K562 (cell line): Measurements from ENCODE around the gene C4BPB. TPM values are rescaled to one million over a fixed set of nuclear protein-coding genes. Genes with fewer than 3 reads are reported as not detected.

Source experiments
- ATAC-seq: fragments of 200-7000 bp; cut with Tn5 transposase; 3 replicates; pipeline ENCODE4 v1.9.1; 2020; ENCODE audit warnings: moderate library complexity
- BruUV-seq: library from RNA; stranded (reverse); fragments of 400-500 nt; replicated peaks from 2 replicates; lab custom pipeline; 2021; lab: Mats Ljungman, UMichigan
- CTCF ChIA-PET: fragments of 300-600 bp; formaldehyde crosslinking; extraction: SDS; loops from one replicate; lab custom pipeline; 2021; ENCODE audit warnings: low intra/inter-chr PET ratio; lab: Yijun Ruan, JAX
- POLR2A ChIA-PET: fragments of 300-600, 350-650 bp; sonication (Branson Sonifier 250); formaldehyde crosslinking; extraction: SDS; loops from one replicate; lab custom pipeline; 2021; ENCODE audit warnings: antibody characterized with exemption, inconsistent platforms; lab: Yijun Ruan, JAX
- DNase-seq, 4 experiments: peaks; one replicate each; pipeline versions ENCODE4 v3.0.0 to v3.0.0-alpha.2; 2011 to 2018; ENCODE audit warnings: low spot score in 3 of 4, mixed read lengths in 3 of 4; ENCODE audit errors: extremely low read depth in 1 of 4
- FAIRE-seq: peaks from 2 replicates; lab custom pipeline; 2011; peaks lifted over from hg19 to GRCh38; lab: Jason Lieb, UNC
- H2AFZ ChIP-seq: 2 replicates; pipeline ENCODE4 v1.6.0; 2011; ENCODE audit warnings: low read depth, low read length, control low read depth, inconsistent platforms
- H3K27ac ChIP-seq: fragments of 200-600 bp; 3 replicates; pipeline ENCODE4 v1.8.0; 2011; ENCODE audit warnings: low read depth, mild to moderate bottlenecking, control low read depth, inconsistent platforms, low read length, moderate library complexity, mixed read lengths; ENCODE audit errors: extremely low read depth
- H3K27me3 ChIP-seq, 2 experiments: fragments of 300-600 bp in 1 of 2; 2 replicates in 1 of 2; 3 replicates in 1 of 2; pipeline versions ENCODE4 v1.6.0 to v1.8.0; 2011; ENCODE audit warnings: inconsistent platforms in 2 of 2, low read length in 2 of 2, mild to moderate bottlenecking in 1 of 2, mixed read lengths in 1 of 2, moderate library complexity in 1 of 2; ENCODE audit not compliant: control insufficient read depth in 2 of 2, insufficient read depth in 2 of 2
- H3K36me3 ChIP-seq: fragments of 300-600 bp; 3 replicates; pipeline ENCODE4 v1.8.0; 2011; ENCODE audit warnings: mild to moderate bottlenecking, low read length, inconsistent platforms; ENCODE audit not compliant: control insufficient read depth, insufficient read depth
- H3K4me1 ChIP-seq, 2 experiments: fragments of 200-600 bp in 1 of 2; replicated peaks in 1 of 2; 2 replicates in 1 of 2; 3 replicates in 1 of 2; pipeline versions ENCODE4 v1.5.1 to v1.8.0; 2011; ENCODE audit warnings: inconsistent platforms in 2 of 2, low read length in 2 of 2, mild to moderate bottlenecking in 1 of 2, mixed read lengths in 1 of 2, moderate library complexity in 1 of 2; ENCODE audit not compliant: control insufficient read depth in 2 of 2, insufficient read depth in 2 of 2
- H3K4me2 ChIP-seq: 2 replicates; pipeline ENCODE4 v1.6.1; 2011; ENCODE audit warnings: low read length, control low read depth, inconsistent platforms, mixed read lengths; ENCODE audit not compliant: insufficient read depth
- H3K4me3 ChIP-seq: fragments of 200-600 bp; sonication (generic), shearing (Covaris generic); 2 replicates; pipeline ENCODE4 v1.5.1; 2016; ENCODE audit warnings: control low read depth, inconsistent platforms
- H3K79me2 ChIP-seq: fragments of 200-600 bp; 3 replicates; pipeline ENCODE4 v1.8.0; 2011; ENCODE audit warnings: low read length, inconsistent platforms; ENCODE audit not compliant: control insufficient read depth, insufficient read depth
- H3K9ac ChIP-seq, 2 experiments: 2 replicates each; pipeline versions ENCODE4 v1.6.0 to v1.6.1; 2011; ENCODE audit warnings: low read depth in 2 of 2, low read length in 2 of 2, control low read depth in 1 of 2, inconsistent platforms in 1 of 2, mild to moderate bottlenecking in 1 of 2, mixed read lengths in 1 of 2; ENCODE audit not compliant: insufficient read depth in 1 of 2
- H3K9me1 ChIP-seq: one replicate; pipeline ENCODE4 v1.6.0; 2011; ENCODE audit warnings: inconsistent platforms, mild to moderate bottlenecking, low read length, moderate library complexity; ENCODE audit not compliant: control insufficient read depth, insufficient read depth
- H3K9me3 ChIP-seq: replicated peaks from 2 replicates; pipeline ENCODE4 v1.5.1; 2011; ENCODE audit warnings: low read depth, low read length, inconsistent platforms; ENCODE audit not compliant: control insufficient read depth, insufficient read depth
- H4K20me1 ChIP-seq: replicated peaks from 2 replicates; pipeline ENCODE4 v1.6.1; 2011; ENCODE audit warnings: low read length, inconsistent platforms, mixed read lengths; ENCODE audit not compliant: control insufficient read depth, insufficient read depth
- BHLHE40 ChIP-seq: IDR thresholded peaks from 2 replicates; pipeline ENCODE4 v1.6.1; 2011; ENCODE audit warnings: low read length, improper control_type of control experiment
- C11orf30 ChIP-seq: fragments of 450-650 bp; IDR thresholded peaks from 2 replicates; pipeline ENCODE4 v1.6.1; 2016; ENCODE audit warnings: low read depth, mild to moderate bottlenecking
- CBX3 ChIP-seq, 2 experiments: IDR thresholded peaks; 1 replicate in 1 of 2; 2 replicates in 1 of 2; pipeline ENCODE4 v1.6.1; 2012; ENCODE audit warnings: inconsistent platforms in 2 of 2, low read length in 2 of 2, borderline replicate concordance in 1 of 2, control low read depth in 1 of 2
- CCAR2 ChIP-seq: fragments of 200-400 bp; formaldehyde crosslinking; IDR thresholded peaks from 2 replicates; pipeline ENCODE4 v1.6.1; 2017; ENCODE audit warnings: mild to moderate bottlenecking, low read depth, low read length
- CREBBP ChIP-seq: IDR thresholded peaks from one replicate; pipeline ENCODE4 v1.6.1; 2012; ENCODE audit warnings: low read depth, mild to moderate bottlenecking, control low read depth, inconsistent platforms, low read length
- E2F8 ChIP-seq: fragments of 450-650 bp; IDR thresholded peaks from 2 replicates; pipeline ENCODE4 v1.7.1; 2018; ENCODE audit warnings: mild to moderate bottlenecking, low read depth; ENCODE audit not compliant: partially characterized antibody
- EP400 ChIP-seq: fragments of 450-650 bp; IDR thresholded peaks from 2 replicates; pipeline ENCODE4 v1.6.1; 2017; ENCODE audit warnings: antibody characterized with exemption, mild to moderate bottlenecking, moderate library complexity
- GABPB1 ChIP-seq: sonication (generic); formaldehyde crosslinking; IDR thresholded peaks from 2 replicates; pipeline ENCODE4 v1.8.0; 2022; ENCODE audit warnings: mild to moderate bottlenecking, missing genetic modification reagents
- KAT2B ChIP-seq: IDR thresholded peaks from one replicate; pipeline ENCODE4 v1.6.1; 2012; ENCODE audit warnings: low read depth, mild to moderate bottlenecking, control low read depth, inconsistent platforms, low read length, moderate library complexity
- KLF10 ChIP-seq: fragments of 250-450 bp; sonication (Bioruptor Pico); IDR thresholded peaks from 2 replicates; pipeline ENCODE4 v1.6.1; 2021; ENCODE audit warnings: matching md5 sums
- MAFG ChIP-seq: fragments of 450-650 bp; conservative IDR thresholded peaks from 2 replicates; pipeline ENCODE4 v1.6.1; 2016; ENCODE audit warnings: missing genetic modification characterization, missing compliant biosample characterization
- MCM2 ChIP-seq: fragments of 450-650 bp; IDR thresholded peaks from 2 replicates; pipeline ENCODE4 v1.6.1; 2017; ENCODE audit warnings: low read depth, mild to moderate bottlenecking
- NCOA6 ChIP-seq: fragments of 450-650 bp; IDR thresholded peaks from 2 replicates; pipeline ENCODE4 v1.6.1; 2017; ENCODE audit warnings: mild to moderate bottlenecking
- PCBP2 ChIP-seq: fragments of 200-400 bp; formaldehyde crosslinking; IDR thresholded peaks from 2 replicates; pipeline ENCODE4 v1.6.1; 2018; ENCODE audit warnings: low read length, low read depth, mild to moderate bottlenecking, moderate library complexity; ENCODE audit not compliant: poor library complexity, severe bottlenecking
- PRPF4 ChIP-seq: fragments of 200-400 bp; formaldehyde crosslinking; IDR thresholded peaks from one replicate; pipeline ENCODE4 v1.6.1; 2017; ENCODE audit warnings: low read length, low read depth, mild to moderate bottlenecking; ENCODE audit not compliant: insufficient read depth, poor library complexity, severe bottlenecking
- SIX5 ChIP-seq, 2 experiments: IDR thresholded peaks; 2 replicates each; pipeline ENCODE4 v1.6.1; 2011; ENCODE audit warnings: low read length in 2 of 2, borderline replicate concordance in 1 of 2, low read depth in 1 of 2, mild to moderate bottlenecking in 1 of 2, moderate library complexity in 1 of 2; ENCODE audit not compliant: insufficient read depth in 1 of 2
- TRIM24 ChIP-seq, 2 experiments: fragments of 450-650 bp; IDR thresholded peaks; 2 replicates each; pipeline ENCODE4 v1.6.1; 2016
- ZNF431 ChIP-seq: sonication (generic); formaldehyde crosslinking; IDR thresholded peaks from 2 replicates; pipeline ENCODE4 v1.8.0; 2022; ENCODE audit warnings: mild to moderate bottlenecking, missing genetic modification reagents
- ZNF507 ChIP-seq: conservative IDR thresholded peaks from 2 replicates; pipeline ENCODE4 v1.6.1; 2017; ENCODE audit warnings: missing genetic modification characterization, missing compliant biosample characterization
- WGBS: fragments of 100-300 bp; shearing (Covaris generic); methylation state at CpG from one replicate; pipeline ENCODE4 v1.1.6; 2016; ENCODE audit warnings: low coverage, mixed read lengths; ENCODE audit not compliant: insufficient coverage; ENCODE audit errors: missing lambda C conversion rate; 5-methylcytosine and 5-hydroxymethylcytosine counted together
- in situ Hi-C: fragments of 300-500 bp; cut with MboI; formaldehyde crosslinking; loops from 4 replicates; pipeline ENCODE4 v1.15.0; 2018; ENCODE audit warnings: inconsistent platforms, mixed read lengths
- intact Hi-C: fragments of 100-400 bp; cut with micrococcal nuclease; formaldehyde crosslinking; loops from 2 replicates; pipeline ENCODE4 v1.14.2; 2022
- polyA plus RNA-seq, 8 experiments: library from polyadenylated mRNA; depleted of rRNA in 4 of 8; stranded (reverse) in 5 of 8; unstranded in 3 of 8; fragments of >200 nt; fragmentation: Nextera tagmentation in 2 of 8; fragmentation: Illumina TruSeq in 1 of 8; extraction: Ambion mirVana in 2 of 8; extraction: Trizol in 1 of 8; gene quantifications; 2 replicates each; pipeline versions ENCODE4 v1.2.1 to v1.2.3, GENCODE V29; 2011 to 2014; ENCODE audit warnings: inconsistent platforms in 1 of 8, missing spikeins in 1 of 8
- total RNA-seq, 7 experiments: library from RNA; depleted of rRNA in 6 of 7; stranded (reverse); fragments of >200 nt in 6 of 7; fragmentation: Illumina TruSeq in 2 of 7; extraction: Trizol in 2 of 7; gene quantifications; 2 replicates each; pipeline versions ENCODE4 v1.2.1 to v1.2.3, GENCODE V29; 2011 to 2021; ENCODE audit warnings: low replicate concordance in 1 of 7

C4BPB gene
- total and polyA plus RNA-seq, 9 of the 15 experiments (the other 6 are each of a cell fraction or from before 2014, with no cell fraction given): not detected

GRCh38 chr1:207081088-207081487, 7.6 kb upstream of the C4BPB start:
- Histone ChIP-seq H3K9me1 (no peaks in the 10 kb centered on the region), H3K4me1 (peaks cover 0 to 23% of the 10 kb centered on the region in 2 experiments; a peak in 4 of 5 replicates), H2AFZ (no peak overlapping the region)
- FAIRE-seq: no peak
- 38% methylated on average over 2 of the region's 2 CpGs for WGBS
- in situ Hi-C loops (no loop called here), intact Hi-C loops (loop anchor here (5.0 kb wide), 1 partner anchor 241 kb away; the partner anchor contains the start of gene CD55)
- TF ChIP-seq TRIM24 (IDR thresholded peaks at IDR 0.05): no peak
- no peak for TF ChIP-seq ZNF507 (tag)
- no peak for TF ChIP-seq NCOA6
- no peak for TF ChIP-seq CREBBP
- no peak for TF ChIP-seq GABPB1 (CRISPR knock-in tag)
- TF ChIP-seq EP400: no peak
- no peak for TF ChIP-seq SIX5 (IDR thresholded peaks at IDR 0.05; ENCODE audit: borderline replicate concordance in 1 of 2, insufficient read depth in 1 of 2, low read depth in 1 of 2, low read length in 2 of 2)
- no peak for TF ChIP-seq PCBP2
- TF ChIP-seq ZNF431 (CRISPR knock-in tag): no peak
- TF ChIP-seq KLF10 (CRISPR knock-in tag): no peak
- TF ChIP-seq E2F8: no peak
- no peak for TF ChIP-seq KAT2B
- TF ChIP-seq C11orf30: no peak
- no peak for TF ChIP-seq MCM2
- no peak for TF ChIP-seq MAFG (tag)
- no peak for TF ChIP-seq BHLHE40
- no peak for TF ChIP-seq CBX3 (IDR thresholded peaks at IDR 0.05; ENCODE audit: borderline replicate concordance in 1 of 2, low read length in 2 of 2)
- TF ChIP-seq PRPF4: no peak
- no peak for TF ChIP-seq CCAR2
- TF ChIP-seq, all 486 proteins: peak for 0
- H3K27me3 ChIP-seq: no peaks in the 10 kb centered on the region
- DNase-seq: no peak
- no peak overlapping the region for H3K9ac ChIP-seq
- H4K20me1 ChIP-seq: no peaks in the 10 kb centered on the region
- no peak overlapping the region for H3K4me3 ChIP-seq
- no peak overlapping the region for H3K4me2 ChIP-seq
- POLR2A ChIA-PET: interaction anchor here (0.9 to 1.4 kb wide), 2 partner anchors 13 to 148 kb away, joined by 3 to 4 read pairs; no protein-coding TSS in a partner anchor
- H3K9me3 ChIP-seq: no peaks in the 10 kb centered on the region
- no peak overlapping the region for H3K27ac ChIP-seq
- H3K79me2 ChIP-seq: no peaks in the 10 kb centered on the region
- BruUV-seq: no TSS peak
- no peak for ATAC-seq
- H3K36me3 ChIP-seq: peaks cover 4% of the 10 kb centered on the region; the same call in 1 of the 3 replicates
- CTCF ChIA-PET: no interaction called here
